Activated CD4-positive, alpha-beta T cell treated with anti-CD3 and anti-CD28 coated beads, Interleukin-2, amount 50 U/mL, for 24 hours (primary cell): ENCODE results near the gene SPDEF.

Experiments
- DNase-seq, 2 donors: peaks; one replicate each; pipeline ENCODE4 v3.0.0-alpha.2; 2020; ENCODE audit warnings: low read depth in 1 of 2, low spot score in 1 of 2

Gene SPDEF

DNA sequence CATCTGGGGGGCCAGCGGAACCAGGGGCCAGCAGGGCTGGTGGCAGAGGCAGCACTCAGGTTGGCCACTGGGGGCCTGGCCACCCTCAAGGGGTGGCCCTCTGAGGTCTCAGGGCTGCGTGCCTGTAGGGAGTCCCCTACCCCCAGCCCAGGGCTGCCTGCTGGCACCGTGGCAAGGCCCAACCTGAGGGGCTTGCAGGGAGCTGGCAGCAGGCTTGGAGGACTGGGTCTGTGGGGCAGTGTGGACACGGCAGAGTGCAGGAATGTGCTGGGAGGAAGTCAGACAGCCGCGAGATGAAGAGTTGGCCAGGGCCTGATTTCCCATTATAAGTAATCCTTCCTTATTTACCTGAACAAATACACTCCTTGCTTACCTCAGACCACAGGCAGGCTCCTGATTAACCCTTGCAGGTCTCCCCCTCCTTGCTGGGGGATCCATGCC is at the start of gene SPDEF:
SPDEF (minus strand) TSS at position 299 of the 441 bp plus-strand sequence. CDS start 11,874 bp downstream, outside the sequence.
- DNase-seq, result no peak

DNA sequence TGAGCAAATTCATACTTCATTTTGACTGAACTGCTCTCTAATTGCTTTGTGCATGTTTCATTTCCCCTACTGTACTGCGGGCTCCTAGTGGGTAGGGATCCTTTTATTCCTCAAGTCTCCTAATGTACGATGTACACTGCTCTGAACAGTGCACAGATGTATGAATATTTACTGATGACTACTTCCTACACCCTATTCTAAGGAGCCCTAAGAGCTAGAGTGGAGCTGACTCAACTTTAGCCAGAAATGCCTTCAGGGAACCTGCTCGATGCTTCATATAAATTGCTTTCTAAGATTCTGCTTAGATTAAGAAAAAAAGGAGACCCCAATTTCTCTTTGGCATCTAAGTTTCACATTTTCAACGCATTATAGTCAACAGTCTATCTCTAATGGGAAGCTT is 47.6 kb upstream of the SPDEF start:
- no peak for DNase-seq

DNA sequence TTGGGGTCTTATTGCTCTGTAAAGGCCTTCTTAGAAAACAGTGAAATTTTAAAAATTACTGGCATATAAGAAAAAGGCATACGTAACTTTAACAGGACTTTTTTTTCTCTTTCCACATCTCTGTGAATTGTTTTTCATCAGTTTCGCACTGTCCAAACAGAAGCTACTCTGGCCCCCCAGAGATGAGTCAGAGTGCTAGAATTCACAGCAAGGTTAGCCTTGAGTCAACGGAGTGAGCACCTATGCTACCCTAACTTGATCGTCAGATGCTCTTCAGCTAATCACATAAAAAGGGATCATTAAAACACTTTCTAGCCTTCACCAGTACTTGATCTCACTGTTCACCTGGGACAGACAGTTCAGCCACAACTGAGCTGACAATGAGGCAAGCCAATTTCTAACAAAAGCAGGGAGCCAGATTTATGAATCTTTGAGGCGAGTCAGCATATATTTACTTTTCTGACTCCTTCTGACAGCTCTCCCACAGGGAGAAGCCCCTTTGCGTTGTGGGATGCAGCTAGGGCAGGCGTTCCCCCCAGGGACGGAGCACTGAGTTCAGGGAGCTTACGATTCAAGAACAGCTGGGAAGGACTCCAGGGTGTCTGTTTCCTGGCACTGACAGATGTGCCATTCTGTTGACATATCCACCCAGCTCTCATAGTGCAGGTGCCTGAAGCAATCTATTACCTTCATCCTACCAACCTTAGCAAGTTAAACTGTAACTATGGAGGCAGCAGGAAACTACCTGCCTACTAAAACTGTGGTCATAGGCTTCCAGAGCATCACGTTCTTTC is 46.4 kb upstream of the SPDEF start:
- no peak for DNase-seq

DNA sequence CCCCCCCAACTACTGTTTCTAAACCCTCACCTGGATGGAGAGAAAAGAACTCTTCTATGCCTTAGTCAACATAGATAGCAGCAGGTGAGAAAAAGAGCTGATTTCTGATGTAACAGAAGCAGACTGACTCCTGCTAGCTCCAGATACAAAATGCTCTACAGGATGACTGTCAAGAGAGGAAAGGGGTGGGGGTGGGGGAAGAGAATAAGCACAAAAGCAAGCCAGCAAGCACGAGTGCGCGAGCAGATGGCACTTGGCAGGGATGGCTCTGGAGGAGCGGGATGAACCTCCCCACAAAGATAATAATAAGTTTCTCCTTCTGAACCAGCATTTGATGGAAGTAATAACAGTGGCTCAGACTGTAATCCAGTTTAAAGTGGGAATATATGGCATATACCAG is 45.6 kb upstream of the SPDEF start:
- no peak for DNase-seq

DNA sequence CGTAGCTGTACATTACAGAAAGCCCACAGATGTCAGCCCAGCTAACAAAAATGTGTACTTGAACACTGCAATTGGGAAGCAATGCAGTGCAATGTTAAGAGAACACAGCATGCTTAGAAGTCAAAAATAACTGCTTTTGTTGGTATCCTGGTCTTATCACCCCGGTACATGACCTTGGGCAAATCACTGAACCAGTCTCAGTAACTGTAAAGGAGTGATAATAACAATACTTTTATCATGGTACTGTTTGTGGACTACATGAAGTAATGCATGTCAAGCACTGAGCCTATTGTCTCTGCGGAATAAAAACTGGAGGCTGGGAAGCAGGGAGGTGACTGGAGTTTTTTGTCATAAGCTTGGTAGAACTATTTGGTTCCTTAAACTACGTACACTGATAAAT is 44.7 kb upstream of the SPDEF start:
- DNase-seq, result no peak

DNA sequence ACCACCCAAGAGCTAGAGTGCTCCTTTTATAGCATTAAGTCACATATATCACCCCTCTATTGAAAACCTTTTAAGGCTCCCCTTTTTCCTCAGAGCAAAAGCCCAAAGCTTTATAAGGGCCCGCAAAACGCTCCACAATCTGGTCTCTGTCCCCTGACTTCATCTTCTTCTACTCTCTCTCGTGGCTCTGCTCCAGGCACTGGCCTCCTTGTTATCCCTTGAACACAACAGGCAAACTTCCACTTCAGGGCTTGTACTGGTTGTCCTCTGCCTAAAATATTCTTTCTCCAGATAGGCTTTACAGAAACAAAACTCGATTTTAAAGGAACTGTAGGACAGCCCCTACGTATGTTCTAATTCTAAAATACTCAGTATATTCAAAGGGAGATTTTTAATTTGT is 44.0 kb upstream of the SPDEF start:
- no peak for DNase-seq

DNA sequence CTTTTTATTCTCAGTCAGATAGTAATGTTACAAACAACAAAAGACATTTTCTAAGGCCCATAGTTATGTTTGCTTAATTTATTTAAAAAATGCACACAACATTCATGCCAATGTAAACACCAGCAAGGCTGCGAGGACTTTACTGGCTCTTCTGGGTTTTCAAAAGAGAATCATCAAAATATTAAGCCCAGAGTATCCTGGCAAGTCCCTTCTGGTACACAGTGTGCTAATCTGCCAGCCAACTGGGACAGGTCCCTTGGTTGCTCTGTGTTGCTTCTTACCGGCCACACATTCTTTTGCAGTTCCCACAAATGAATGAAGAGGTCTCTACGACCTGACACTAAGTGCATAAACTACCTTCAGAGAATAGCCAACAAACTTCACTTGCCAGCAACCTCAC is 42.6 kb upstream of the SPDEF start:
- no peak for DNase-seq

DNA sequence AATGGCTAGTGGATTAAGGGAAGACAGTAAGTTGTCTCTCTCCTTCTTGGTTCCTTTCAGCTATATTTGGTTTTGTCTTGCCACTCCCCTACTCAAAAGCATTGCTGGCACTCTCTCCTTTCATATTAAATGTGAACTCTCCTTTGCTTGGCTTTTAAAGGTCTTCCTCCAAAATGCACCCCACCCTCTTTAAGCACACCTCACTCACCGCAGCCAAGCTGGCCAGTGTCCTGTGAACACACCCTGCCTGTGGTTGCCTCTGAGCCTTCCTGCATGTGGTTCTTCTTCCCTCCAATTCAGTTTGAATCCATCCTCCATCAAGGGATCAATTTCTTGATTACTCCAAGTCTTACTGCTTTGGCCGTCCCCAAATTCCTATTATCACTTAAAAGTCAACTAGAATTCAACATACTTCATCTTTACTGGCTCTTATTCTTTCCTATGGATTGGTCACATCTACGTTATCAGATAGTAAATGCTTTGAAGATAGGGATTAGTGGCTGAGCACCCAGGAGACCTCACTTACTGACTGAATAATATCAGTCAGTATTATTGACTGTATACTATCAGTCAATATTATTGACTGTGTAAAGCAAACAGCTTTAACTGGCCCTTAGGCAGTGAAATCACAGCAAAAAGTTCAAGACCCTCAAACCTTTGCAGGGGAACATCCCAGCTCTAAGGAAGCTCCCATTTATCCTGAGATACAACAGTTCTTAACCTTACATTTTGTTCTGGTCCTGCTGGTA is 41.6 kb upstream of the SPDEF start:
- no peak for DNase-seq

DNA sequence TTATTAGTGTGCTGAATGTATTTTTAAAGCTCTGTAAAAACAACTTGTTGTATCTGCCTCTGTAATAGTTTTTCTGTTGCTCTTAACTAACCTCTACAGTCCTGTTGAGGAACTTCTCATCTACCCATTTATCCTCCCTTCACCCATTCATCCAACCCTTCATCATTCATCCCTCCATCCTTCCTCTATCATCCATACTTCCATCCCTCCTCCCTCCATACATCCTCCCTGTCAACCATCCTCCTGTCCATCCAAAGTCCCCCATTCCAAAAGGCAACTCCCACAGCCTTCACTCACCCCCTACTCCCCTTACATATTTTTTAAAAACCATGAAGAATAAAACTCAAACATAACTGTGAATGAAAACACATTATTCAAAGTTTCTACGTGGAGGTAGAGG is 40.7 kb upstream of the SPDEF start:
- DNase-seq, result no peak

DNA sequence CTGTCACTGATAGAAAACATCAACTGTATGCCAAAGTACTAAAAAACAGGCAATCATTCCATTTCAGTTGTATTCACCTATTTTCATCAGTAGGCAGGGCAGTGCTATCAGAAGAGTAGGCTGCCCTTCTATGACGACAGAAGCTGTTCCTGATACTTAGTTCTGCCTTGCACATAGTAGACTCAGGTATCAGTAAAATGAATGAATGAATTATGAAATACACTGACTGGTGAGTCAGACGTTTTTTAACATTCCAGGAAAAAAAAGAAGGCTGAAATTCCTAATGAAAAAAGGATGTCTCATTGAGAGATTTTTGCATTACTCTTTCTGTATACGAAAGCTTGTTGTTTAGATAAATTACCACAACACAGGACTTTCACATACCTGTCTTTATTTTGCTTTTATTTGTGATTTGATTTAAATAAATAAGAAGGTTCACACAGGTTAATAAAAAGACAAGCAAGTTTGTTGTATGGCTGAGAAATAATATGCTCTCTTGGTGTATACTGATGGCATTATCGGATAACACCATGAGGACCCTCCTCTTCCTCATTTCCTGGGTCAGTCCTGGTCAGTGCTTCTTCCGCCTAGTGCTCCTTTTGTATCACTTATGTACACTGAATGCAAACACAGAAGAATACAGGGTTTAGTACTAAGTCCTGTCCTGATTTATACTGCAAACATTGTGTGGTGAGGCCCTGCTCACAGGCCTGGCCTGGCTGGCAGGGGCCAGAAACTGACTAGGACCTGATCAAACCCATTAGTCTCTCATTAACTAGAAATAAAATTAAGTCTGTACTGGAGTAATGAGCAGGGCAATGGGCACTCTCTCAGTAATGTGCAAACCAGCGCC is 39.4 kb upstream of the SPDEF start:
- DNase-seq, result no peak

DNA sequence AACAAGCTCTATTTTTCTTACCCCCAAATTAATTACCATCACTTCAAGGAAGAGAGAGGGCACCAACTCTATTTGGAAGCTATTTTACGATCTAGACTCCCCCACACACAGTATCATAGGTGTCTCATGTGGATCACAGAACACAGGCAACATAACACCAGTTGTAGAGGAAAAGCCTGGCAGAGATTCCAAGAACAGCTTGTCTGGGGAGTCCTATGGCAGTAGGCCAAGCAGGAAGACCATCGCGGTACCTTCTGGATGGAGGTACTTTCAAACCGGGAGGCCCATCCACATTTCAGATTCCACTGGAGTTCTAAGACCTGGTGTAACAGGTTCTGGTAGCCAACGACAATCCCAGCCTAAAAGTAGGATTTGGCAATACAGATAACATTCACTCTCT is 37.6 kb upstream of the SPDEF start:
- no peak for DNase-seq

DNA sequence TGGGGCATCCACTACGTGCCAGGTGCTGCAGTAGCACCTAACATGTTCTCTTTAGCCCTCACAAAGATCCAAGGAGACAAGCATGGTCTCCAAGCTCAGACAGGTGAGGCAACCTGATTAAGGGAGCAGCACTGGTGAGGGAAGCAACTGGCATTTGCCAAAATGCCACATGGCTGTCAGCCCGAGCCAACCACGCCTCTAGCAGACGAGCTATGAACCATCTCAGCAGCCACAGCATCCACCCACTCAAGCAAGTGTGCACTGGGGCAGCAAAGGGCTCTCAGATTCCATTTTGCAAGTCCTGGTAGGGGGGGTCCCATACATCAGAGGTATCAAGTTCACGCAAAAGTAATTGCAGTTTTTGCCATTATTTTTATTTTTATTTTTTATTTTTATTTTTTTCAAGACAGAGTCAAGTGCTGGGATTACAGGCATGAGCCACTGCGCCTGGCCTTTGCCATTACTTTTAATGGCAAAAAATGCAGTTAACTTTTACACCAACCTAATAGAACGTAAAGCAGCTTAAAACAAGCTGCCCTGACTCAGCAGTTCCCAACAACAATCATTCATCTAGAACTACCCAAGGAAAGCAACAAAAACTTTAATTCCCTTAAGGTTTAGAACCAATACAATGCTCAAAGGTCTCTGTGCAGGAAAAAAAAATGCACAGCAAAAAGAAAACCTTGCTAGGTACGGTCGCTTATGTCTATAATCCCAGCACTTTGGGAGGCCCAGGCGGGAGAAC is 36.3 kb upstream of the SPDEF start:
- DNase-seq, result no peak

DNA sequence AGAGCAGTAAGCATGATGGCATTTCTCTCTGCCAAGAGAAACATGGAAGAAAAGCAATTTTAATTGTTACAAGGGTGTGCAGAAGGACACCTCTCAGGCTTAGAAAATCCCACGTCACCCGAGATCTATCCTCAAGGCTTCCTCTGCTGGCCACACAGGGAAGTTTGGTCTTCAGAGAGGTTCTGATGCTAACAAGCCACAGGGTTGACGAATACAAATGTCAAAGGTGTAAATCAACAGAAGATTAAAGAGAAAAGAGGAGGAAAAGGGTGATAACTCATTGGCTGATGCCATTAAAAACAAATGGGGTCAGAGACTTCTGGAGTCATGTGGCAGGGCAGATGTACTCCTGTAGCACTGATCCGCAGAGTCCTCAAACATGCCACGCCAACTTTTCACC is 33.6 kb upstream of the SPDEF start:
- no peak for DNase-seq

DNA sequence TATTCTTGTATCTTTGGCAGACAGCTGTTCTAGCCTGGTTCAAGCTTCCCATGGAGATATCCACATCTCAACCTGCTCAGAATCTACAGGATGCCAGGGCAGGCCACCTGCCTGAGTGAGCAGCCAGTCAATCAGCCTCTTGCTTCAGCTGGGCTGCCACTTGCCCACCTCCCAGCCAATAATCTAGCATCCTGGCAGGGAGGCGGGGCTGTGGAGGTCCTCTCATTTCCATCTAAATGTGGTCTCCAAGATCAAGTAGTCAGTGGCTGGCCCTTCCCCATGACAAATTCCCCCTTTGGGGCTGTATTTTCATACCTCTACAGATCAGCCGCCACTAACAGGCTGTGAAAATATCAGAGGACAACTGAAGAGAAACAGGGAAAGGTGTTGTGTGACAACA is 33.0 kb upstream of the SPDEF start:
- no peak for DNase-seq

DNA sequence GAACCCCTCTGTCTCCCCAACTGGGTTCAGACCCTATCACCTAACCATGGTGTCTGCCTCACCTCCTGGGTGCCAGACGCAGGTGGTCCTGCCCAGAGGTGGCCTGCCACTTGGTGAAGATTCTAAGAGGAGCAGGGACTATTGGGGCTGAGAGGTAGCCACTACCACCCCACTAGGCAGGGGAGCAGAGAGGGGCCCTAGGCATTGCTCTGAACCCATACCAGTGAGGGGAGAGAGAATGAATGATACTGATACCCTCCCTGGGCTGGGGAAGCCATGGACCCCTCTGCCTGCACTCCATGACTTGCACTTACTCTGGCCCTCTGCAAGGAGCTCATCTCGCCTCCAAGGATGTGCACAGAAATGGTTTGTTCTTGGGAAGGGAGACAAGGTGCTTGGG is 31.7 kb upstream of the SPDEF start:
- no peak for DNase-seq

DNA sequence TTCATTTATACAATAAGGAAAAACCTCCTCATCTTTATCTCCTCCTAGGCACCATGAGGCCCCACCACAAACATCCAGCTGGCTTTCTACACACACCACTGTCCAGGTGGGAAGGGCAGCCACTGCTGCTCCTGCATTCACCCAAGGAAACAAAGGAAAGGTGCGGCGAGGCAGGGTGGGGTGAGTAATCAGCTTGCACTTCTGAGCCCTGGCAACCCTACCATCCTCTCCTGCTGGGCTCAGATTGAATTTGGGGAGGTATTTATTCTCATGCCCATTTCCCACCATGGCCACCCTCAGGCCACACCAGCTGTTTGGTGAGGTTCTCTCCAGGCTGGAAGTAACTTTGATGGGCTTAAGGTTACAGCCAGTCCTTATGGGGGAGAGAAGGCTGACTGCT is 31.2 kb upstream of the SPDEF start:
- no peak for DNase-seq

DNA sequence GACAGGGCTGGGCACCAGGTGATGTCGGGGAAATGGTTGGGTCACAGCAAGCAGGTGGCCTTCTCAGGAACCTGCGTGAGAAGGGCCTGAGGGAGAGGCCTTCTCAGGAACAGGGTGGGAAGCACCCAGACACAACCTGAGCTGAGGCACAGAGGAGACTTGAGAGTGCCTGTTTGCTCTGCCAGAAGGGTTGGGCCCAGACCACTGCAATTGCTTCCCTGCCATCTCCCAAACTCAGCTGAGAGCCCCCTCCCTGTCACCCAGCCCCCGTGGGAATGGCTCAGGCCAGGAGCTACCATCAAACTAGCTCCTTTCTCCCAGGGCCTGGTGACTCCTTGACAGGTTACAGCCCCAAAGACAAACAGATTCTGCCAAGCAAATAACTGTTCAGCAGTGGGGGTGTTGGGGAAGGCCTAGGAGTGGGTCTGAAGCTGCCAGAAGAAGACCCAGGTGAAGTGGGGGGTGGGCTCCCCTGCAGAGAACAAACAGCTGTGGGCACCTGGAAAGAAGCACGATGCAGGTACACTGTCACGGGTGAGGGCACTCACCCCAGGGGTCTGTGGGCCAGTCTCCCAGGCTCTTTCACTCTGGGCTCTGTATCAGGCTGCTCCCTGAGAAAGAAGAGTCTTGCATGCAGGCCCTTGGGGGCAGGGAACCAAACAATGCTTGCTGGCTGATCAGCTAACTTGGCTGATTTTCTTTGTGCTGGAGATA is 30.4 kb upstream of the SPDEF start:
- no peak for DNase-seq

DNA sequence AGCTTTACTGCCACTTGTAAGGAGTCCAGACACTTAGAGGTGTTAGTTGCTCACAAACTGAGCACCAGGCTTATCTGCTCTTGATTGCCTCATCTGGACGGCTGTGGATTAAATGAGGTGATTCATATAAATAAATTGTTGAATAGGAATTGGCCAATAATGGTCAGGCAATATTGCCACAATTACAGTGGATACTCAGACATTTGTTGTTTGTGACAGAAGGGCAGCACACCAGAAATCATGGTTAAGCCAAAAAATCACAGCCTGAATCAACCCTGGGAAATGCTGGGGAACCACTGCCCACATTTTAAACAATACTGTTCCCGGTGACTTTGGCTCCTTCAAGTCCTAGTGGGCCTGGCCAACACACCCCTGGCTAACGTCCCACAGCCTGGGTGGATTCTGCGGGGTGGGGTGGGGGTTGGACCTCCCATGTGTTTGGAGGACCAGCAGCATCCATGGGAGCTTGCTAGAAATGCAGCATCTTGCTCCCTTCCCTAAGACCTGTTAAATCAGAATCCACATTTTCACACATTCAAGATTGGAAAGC is 29.5 kb upstream of the SPDEF start:
- DNase-seq, result no peak

DNA sequence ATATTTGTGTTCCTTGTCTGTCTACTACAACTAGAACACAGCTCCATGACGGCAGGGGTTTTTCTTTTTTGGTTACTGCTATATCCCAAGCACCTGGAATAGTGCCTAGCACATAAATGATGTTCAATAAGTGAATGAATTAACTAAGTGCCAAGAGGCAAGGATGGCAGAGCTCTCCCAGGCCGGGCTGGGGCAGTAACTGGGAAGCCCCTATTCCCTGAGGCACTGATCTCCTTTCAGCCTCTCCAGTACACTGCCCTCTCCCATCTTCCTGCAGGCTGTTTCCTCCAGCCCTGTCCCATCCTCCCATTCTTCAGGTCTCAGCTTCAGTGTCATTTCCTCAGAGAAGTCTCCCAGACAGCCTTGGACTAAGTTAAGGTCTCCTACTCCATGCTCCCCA is 29.0 kb upstream of the SPDEF start:
- DNase-seq, result no peak

DNA sequence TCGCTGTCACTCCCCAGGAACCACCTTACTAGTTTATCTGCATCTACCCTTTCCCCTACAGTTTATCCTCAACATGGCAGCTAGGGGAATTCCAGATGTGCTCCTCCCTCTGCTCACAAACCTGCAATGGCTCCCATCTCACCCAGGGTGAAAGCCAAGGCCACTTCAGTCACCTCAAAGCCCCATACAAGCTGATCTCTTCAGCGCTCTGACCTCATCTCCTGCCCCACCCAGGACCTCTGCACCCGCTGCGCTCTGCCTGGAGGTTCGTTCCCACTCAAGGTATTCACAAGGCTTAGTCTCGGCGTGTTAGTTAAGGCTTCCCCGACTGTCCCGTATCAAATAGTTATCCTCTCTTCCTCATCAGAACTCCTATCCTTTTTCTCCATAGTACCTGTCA is 28.6 kb upstream of the SPDEF start:
- DNase-seq, result no peak
